Left lung (tissue), 10 donors: Measurements from ENCODE around the gene RTN4RL2. TPM values are rescaled to one million over a fixed set of nuclear protein-coding genes. Genes with fewer than 3 reads are reported as not detected.
A peak's percentile ranks its signal among the peaks of the same experiment; 100 is the strongest.

Experiments
- ATAC-seq: fragments of 200-7000 bp; cut with Tn5 transposase; one replicate; pipeline ENCODE4 v1.9.1; 2020; ENCODE audit warnings: moderate library complexity
- DNase-seq, 4 donors: peaks; one replicate each; pipeline ENCODE4 v3.0.0-alpha.2; 2013 to 2020
- H3K27ac ChIP-seq, 2 donors: fragments of 200-600 bp; sonication (generic) in 1 of 2; one replicate each; pipeline versions ENCODE4 v1.5.0 to v1.8.0; 2020 to 2021
- H3K27me3 ChIP-seq, 2 donors: fragments of 200-600 bp; sonication (generic) in 1 of 2; one replicate each; pipeline versions ENCODE4 v1.5.0 to v1.8.0; 2020 to 2021
- H3K36me3 ChIP-seq, 2 donors: fragments of 200-600 bp; sonication (generic) in 1 of 2; one replicate each; pipeline versions ENCODE4 v1.5.0 to v1.8.0; 2020 to 2021
- H3K4me1 ChIP-seq, 2 donors: fragments of 200-600 bp; one replicate each; pipeline ENCODE4 v1.8.0; 2021
- H3K4me3 ChIP-seq, 2 donors: fragments of 200-600 bp; sonication (generic) in 1 of 2; one replicate each; pipeline versions ENCODE4 v1.5.0 to v1.8.0; 2020 to 2021; ENCODE audit warnings: mild to moderate bottlenecking in 1 of 2
- H3K9me3 ChIP-seq, 2 donors: fragments of 200-600 bp; sonication (generic) in 1 of 2; one replicate each; pipeline versions ENCODE4 v1.5.0 to v1.8.0; 2020 to 2021
- intact Hi-C, 2 donors: fragments of 100-400 bp; cut with DNase I; formaldehyde crosslinking; loops; one replicate each; pipeline versions ENCODE4 v1.11.2 to v1.14.2; 2022
- polyA plus RNA-seq, 6 donors: library from polyadenylated mRNA; unstranded; fragments of 120-200 nt; gene quantifications; one replicate each; pipeline ENCODE4 v1.2.1, GENCODE V29; 2013; ENCODE audit not compliant: insufficient read length in 6 of 6
- total RNA-seq, 2 donors: library from RNA; stranded (reverse); fragmentation: NEBNext Ultra II Directional; extraction: Animal tissue kit (Norgen Biotek cat#: 25700); gene quantifications; one replicate each; pipeline ENCODE4 v1.2.1, GENCODE V29; 2021
- TF ChIP-seq, protein P1 (sequence below), 2 donors: fragments of 200-600 bp; sonication (generic) in 1 of 2; IDR thresholded peaks; one replicate each; pipeline versions ENCODE4 v1.5.0 to v1.8.0; 2021; ENCODE audit warnings: antibody characterized with exemption in 2 of 2
- donor health status: DM: no; HTN: yes; CAD: no.
- donor health status: DM: no; HTN: no; CAD: no.

Gene RTN4RL2
- total and polyA plus RNA-seq, 8 donors, result 0.87 to 4.8 (median 2.5) TPM

- H3K27ac ChIP-seq, result no peak overlapping the region
- DNase-seq (no peak), ATAC-seq (no peak)
- peaks cover 15 to 58% of the 10 kb centered on the region in 2 donors for H3K4me1 ChIP-seq
- H3K9me3 ChIP-seq, result no peaks in the 10 kb centered on the region
- H3K27me3 ChIP-seq, result peaks cover 5 to 47% of the 10 kb centered on the region in 2 donors
- intact Hi-C loops, result loop anchor here in 1 of 2 donors (5.0 kb wide), 1 partner anchor 134 kb away; no protein-coding TSS in a partner anchor
- TF ChIP-seq, protein P1, sequence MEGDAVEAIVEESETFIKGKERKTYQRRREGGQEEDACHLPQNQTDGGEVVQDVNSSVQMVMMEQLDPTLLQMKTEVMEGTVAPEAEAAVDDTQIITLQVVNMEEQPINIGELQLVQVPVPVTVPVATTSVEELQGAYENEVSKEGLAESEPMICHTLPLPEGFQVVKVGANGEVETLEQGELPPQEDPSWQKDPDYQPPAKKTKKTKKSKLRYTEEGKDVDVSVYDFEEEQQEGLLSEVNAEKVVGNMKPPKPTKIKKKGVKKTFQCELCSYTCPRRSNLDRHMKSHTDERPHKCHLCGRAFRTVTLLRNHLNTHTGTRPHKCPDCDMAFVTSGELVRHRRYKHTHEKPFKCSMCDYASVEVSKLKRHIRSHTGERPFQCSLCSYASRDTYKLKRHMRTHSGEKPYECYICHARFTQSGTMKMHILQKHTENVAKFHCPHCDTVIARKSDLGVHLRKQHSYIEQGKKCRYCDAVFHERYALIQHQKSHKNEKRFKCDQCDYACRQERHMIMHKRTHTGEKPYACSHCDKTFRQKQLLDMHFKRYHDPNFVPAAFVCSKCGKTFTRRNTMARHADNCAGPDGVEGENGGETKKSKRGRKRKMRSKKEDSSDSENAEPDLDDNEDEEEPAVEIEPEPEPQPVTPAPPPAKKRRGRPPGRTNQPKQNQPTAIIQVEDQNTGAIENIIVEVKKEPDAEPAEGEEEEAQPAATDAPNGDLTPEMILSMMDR (IDR thresholded peaks at IDR 0.05), result no peak
- H3K4me3 ChIP-seq, result no peak overlapping the region
- peaks cover 0 to 24% of the 10 kb centered on the region in 2 donors for H3K36me3 ChIP-seq
Observed at GRCh38 chr11:57481315-57481714, 21.0 kb downstream of the RTN4RL2 start.

DNA sequence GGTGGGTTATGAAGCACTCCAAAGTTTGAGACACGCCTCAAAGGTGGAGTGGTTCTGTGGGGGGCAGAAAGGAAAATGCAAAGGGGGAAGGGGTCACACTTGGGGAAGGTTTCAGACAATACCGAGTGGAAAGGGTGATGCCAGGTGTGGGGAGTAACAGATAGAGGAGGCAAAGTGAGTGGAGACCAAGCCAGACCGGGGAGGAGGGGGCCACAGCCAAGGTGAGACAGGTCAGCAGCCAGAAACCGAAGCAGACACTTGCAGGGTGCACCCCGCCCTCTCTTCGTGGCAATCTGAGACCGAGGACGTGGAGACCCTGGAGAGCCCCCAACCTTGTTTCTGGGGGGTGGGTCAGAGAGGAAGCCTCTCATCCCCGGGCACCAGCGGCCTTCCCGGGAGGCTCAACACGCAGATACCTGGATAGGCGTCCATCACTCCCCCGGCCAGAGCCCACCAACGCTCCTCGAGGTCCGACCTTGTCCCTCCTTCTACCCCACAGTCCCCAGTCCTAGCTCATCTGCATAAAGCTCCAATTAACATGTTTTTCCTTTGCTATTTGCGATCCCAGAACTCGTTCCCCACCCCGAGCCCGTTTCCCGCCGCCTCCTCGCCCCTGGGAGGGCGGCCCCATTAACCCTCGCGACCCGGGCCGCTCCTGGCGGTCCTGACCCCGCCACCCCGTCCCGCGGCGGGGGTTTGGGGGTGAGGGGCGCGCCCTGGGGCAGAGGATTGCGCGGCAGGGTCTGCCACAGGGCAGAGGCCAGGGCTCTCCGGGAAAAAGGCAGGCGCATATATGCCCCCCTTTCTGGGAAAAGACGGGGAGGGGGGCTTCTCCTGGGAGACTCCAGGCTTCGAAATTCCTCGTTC, 21.8 kb downstream of the RTN4RL2 start:
- Histone ChIP-seq H3K9me3 (no peaks in the 10 kb centered on the region), H3K27ac (no peak overlapping the region), H3K36me3 (peaks cover 0 to 29% of the 10 kb centered on the region in 2 donors), H3K4me3 (no peak overlapping the region), H3K27me3 (peaks cover 5 to 38% of the 10 kb centered on the region in 2 donors), H3K4me1 (peaks cover 12 to 49% of the 10 kb centered on the region in 2 donors)
- TF ChIP-seq, protein P1 (IDR thresholded peaks at IDR 0.05), result no peak
- intact Hi-C loops, result loop anchor here in 1 of 2 donors (5.0 kb wide), 1 partner anchor 135 kb away; no protein-coding TSS in a partner anchor
- DNase-seq (peak in 1 of 4 donors; percentile 69), ATAC-seq (no peak)

- peaks cover 5 to 33% of the 10 kb centered on the region in 2 donors for H3K27me3 ChIP-seq
- peaks cover 12 to 44% of the 10 kb centered on the region in 2 donors for H3K4me1 ChIP-seq
- intact Hi-C loops, result loop anchor here in 1 of 2 donors (5.0 kb wide), 1 partner anchor 136 kb away; no protein-coding TSS in a partner anchor
- TF ChIP-seq, protein P1 (IDR thresholded peaks at IDR 0.05), result peak; percentile 49 to 61
- DNase-seq (peak in 2 of 4 donors; percentile 64 to 91), ATAC-seq (peak; percentile 69)
- H3K27ac ChIP-seq, result no peak overlapping the region
- H3K36me3 ChIP-seq, result peaks cover 0 to 38% of the 10 kb centered on the region in 2 donors
- H3K9me3 ChIP-seq, result no peaks in the 10 kb centered on the region
- H3K4me3 ChIP-seq, result peak overlapping the region in 1 of 2 donors; percentile 7
Observed at GRCh38 chr11:57482782-57483561, 22.6 kb downstream of the RTN4RL2 start.

GRCh38 chr11:57483562-57483918, 23.2 kb downstream of the RTN4RL2 start:
- Histone ChIP-seq H3K4me3 (no peak overlapping the region), H3K9me3 (no peaks in the 10 kb centered on the region), H3K27ac (no peak overlapping the region), H3K4me1 (peaks cover 12 to 44% of the 10 kb centered on the region in 2 donors), H3K36me3 (peaks cover 0 to 43% of the 10 kb centered on the region in 2 donors), H3K27me3 (peaks cover 5 to 33% of the 10 kb centered on the region in 2 donors)
- DNase-seq (no peak), ATAC-seq (no peak)
- TF ChIP-seq, protein P1 (IDR thresholded peaks at IDR 0.05), result no peak
- intact Hi-C loops, result loop anchor here in 1 of 2 donors (5.0 kb wide), 1 partner anchor 136 kb away; no protein-coding TSS in a partner anchor
